Stimulated activated CD4-positive, alpha-beta T cell treated with anti-CD3 and anti-CD28 coated beads, Interleukin-15, amount 100 ng/mL, for 1 hour (primary cell): ENCODE measurements around the gene TNFAIP6.
"Not testable (repeated sequence)": the region's sequence is repeated elsewhere in the genome, so short reads cannot be mapped to it uniquely, and the experiment has no call there.

Experiments used
- DNase-seq, 2 donors: peaks; one replicate each; pipeline ENCODE4 v3.0.0-alpha.2; 2020; ENCODE audit warnings: low read depth in 1 of 2, low spot score in 1 of 2

The TNFAIP6 gene

GRCh38 chr2:151417650-151418049, 60.3 kb downstream of the TNFAIP6 start:
- no peak for DNase-seq

GRCh38 chr2:151421681-151422080, 64.3 kb downstream of the TNFAIP6 start:
- DNase-seq, result not testable (repeated sequence)

GRCh38 chr2:151422917-151423439, 65.6 kb downstream of the TNFAIP6 start:
- no peak for DNase-seq

GRCh38 chr2:151423760-151424159, 66.4 kb downstream of the TNFAIP6 start:
- DNase-seq, result no peak
